CD14-positive monocyte (primary cell): ENCODE results near the gene GPR33. TPM values are rescaled to one million over a fixed set of nuclear protein-coding genes. Genes with fewer than 3 reads are reported as not detected.
A peak's percentile ranks its signal among the peaks of the same experiment; 100 is the strongest.

ENCODE experiments used
- DNase-seq, 3 donors: peaks; one replicate each; pipeline ENCODE4 v3.0.0-alpha.2; 2011 to 2022
- H2AFZ ChIP-seq: 2 replicates; pipeline ENCODE4 v1.6.0; 2012; ENCODE audit warnings: mild to moderate bottlenecking, low read depth, low read length, inconsistent platforms; ENCODE audit not compliant: insufficient read depth, poor library complexity, severe bottlenecking
- H3K27ac ChIP-seq, 2 donors: 1 replicate in 1 of 2; 2 replicates in 1 of 2; pipeline ENCODE4 v1.5.1; 2012 to 2013; ENCODE audit warnings: low read length in 2 of 2, control low read depth in 1 of 2, inconsistent platforms in 1 of 2, low read depth in 1 of 2, mild to moderate bottlenecking in 1 of 2
- H3K27me3 ChIP-seq, 2 donors: one replicate each; pipeline versions ENCODE4 v1.6.0 to v1.6.1; 2011 to 2013; ENCODE audit warnings: low read length in 2 of 2; ENCODE audit not compliant: control insufficient read depth in 2 of 2, insufficient read depth in 2 of 2
- H3K36me3 ChIP-seq, 2 donors: replicated peaks in 1 of 2; 1 replicate in 1 of 2; 2 replicates in 1 of 2; pipeline versions ENCODE4 v1.5.1 to v1.6.1; 2012 to 2013; ENCODE audit warnings: low read length in 2 of 2, control low read depth in 1 of 2, inconsistent platforms in 1 of 2, mild to moderate bottlenecking in 1 of 2; ENCODE audit not compliant: insufficient read depth in 2 of 2, control insufficient read depth in 1 of 2
- H3K4me1 ChIP-seq, 2 donors: 1 replicate in 1 of 2; 2 replicates in 1 of 2; pipeline versions ENCODE4 v1.5.1 to v1.6.1; 2012 to 2013; ENCODE audit warnings: low read length in 2 of 2, control low read depth in 1 of 2, inconsistent platforms in 1 of 2, mild to moderate bottlenecking in 1 of 2, moderate library complexity in 1 of 2; ENCODE audit not compliant: insufficient read depth in 2 of 2, control insufficient read depth in 1 of 2
- H3K4me2 ChIP-seq: replicated peaks from 2 replicates; pipeline ENCODE3; 2012; ENCODE audit warnings: low read length, moderate library complexity, mild to moderate bottlenecking; ENCODE audit not compliant: poor library complexity, severe bottlenecking; ENCODE audit errors: extremely low read depth
- H3K4me3 ChIP-seq, 3 experiments: fragments of 200-600 bp in 1 of 3; sonication (generic) in 1 of 3; replicated peaks in 1 of 3; 1 replicate in 2 of 3; 2 replicates in 1 of 3; pipeline ENCODE4 v1.5.1; 2011 to 2013; ENCODE audit warnings: low read length in 3 of 3, mild to moderate bottlenecking in 3 of 3, control low read depth in 2 of 3, low read depth in 2 of 3, inconsistent platforms in 1 of 3, moderate library complexity in 1 of 3
- H3K79me2 ChIP-seq: 2 replicates; pipeline ENCODE4 v1.6.0; 2012; ENCODE audit warnings: mild to moderate bottlenecking, control low read depth, inconsistent platforms, low read length, moderate library complexity; ENCODE audit not compliant: insufficient read depth
- H3K9ac ChIP-seq: 2 replicates; pipeline ENCODE4 v1.6.0; 2017; ENCODE audit warnings: low read length, mild to moderate bottlenecking; ENCODE audit not compliant: insufficient read depth, poor library complexity, severe bottlenecking
- H3K9me3 ChIP-seq, 2 donors: replicated peaks in 1 of 2; 1 replicate in 1 of 2; 2 replicates in 1 of 2; pipeline versions ENCODE4 v1.5.1 to v1.6.1; 2012 to 2013; ENCODE audit warnings: low read length in 2 of 2, control low read depth in 1 of 2; ENCODE audit not compliant: control insufficient read depth in 1 of 2, insufficient read depth in 1 of 2
- H4K20me1 ChIP-seq: 2 replicates; pipeline ENCODE4 v1.6.0; 2012; ENCODE audit warnings: mild to moderate bottlenecking, low read length, control low read depth, moderate library complexity; ENCODE audit not compliant: insufficient read depth
- H3K27ac Mint-ChIP-seq, 7 donors: one replicate each; pipeline ENCODE4 v1.8.0; 2020; ENCODE audit warnings: mild to moderate bottlenecking in 7 of 7, mixed read lengths in 7 of 7, moderate library complexity in 6 of 7, inconsistent platforms in 2 of 7
- H3K27me3 Mint-ChIP-seq, 3 donors: one replicate each; pipeline ENCODE4 v1.8.0; 2021 to 2022; ENCODE audit warnings: low read depth in 3 of 3, mild to moderate bottlenecking in 3 of 3, mixed read lengths in 3 of 3, moderate library complexity in 3 of 3, inconsistent platforms in 1 of 3
- H3K36me3 Mint-ChIP-seq, 2 donors: one replicate each; pipeline ENCODE4 v1.8.0; 2020; ENCODE audit warnings: mixed read lengths in 2 of 2, inconsistent platforms in 1 of 2, mild to moderate bottlenecking in 1 of 2
- H3K4me1 Mint-ChIP-seq: one replicate; pipeline ENCODE4 v1.8.0; 2020; ENCODE audit warnings: mild to moderate bottlenecking, mixed read lengths
- H3K4me3 Mint-ChIP-seq, 2 donors: one replicate each; pipeline ENCODE4 v1.8.0; 2020; ENCODE audit warnings: mild to moderate bottlenecking in 2 of 2, mixed read lengths in 2 of 2, moderate library complexity in 1 of 2
- H3K9me3 Mint-ChIP-seq, 7 donors: one replicate each; pipeline ENCODE4 v1.8.0; 2020 to 2022; ENCODE audit warnings: mixed read lengths in 7 of 7, mild to moderate bottlenecking in 6 of 7, moderate library complexity in 6 of 7, inconsistent platforms in 2 of 7
- CTCF ChIP-seq: fragments of 200-600 bp; IDR thresholded peaks from one replicate; pipeline ENCODE4 v1.8.0; 2022; ENCODE audit warnings: antibody characterized with exemption, mild to moderate bottlenecking
- WGBS: methylation state at CpG from one replicate; pipeline ENCODE4 v1.1.5; 2013; ENCODE audit warnings: missing lambda C conversion rate; ENCODE audit not compliant: insufficient coverage; 5-methylcytosine and 5-hydroxymethylcytosine counted together
- intact Hi-C, 2 donors: fragments of 100-400 bp; cut with micrococcal nuclease; formaldehyde crosslinking; loops; one replicate each; pipeline versions ENCODE4 v1.15.0 to v1.15.1; 2023
- polyA minus RNA-seq: library from RNA; depleted of rRNA, polyadenylated mRNA; stranded (reverse); fragments of >200 nt; gene quantifications from 2 replicates; pipeline ENCODE4 v1.2.3, GENCODE V29; 2012
- polyA plus RNA-seq, 3 donors: library from polyadenylated mRNA; depleted of rRNA in 1 of 3; unstranded in 2 of 3; stranded (reverse) in 1 of 3; fragments of 300-500 nt in 2 of 3; fragments of >200 nt in 1 of 3; fragmentation: Illumina TruSeq in 2 of 3; gene quantifications; 1 replicate in 2 of 3; 2 replicates in 1 of 3; pipeline ENCODE4 v1.2.3, GENCODE V29; 2012 to 2021
- total RNA-seq, 12 experiments: library from RNA in 1 of 12; stranded (reverse) in 1 of 12; fragments of 120-200 nt in 1 of 12; gene quantifications; one replicate each; pipeline ENCODE4 v1.2.4 and lab custom pipeline; 2013 to 2026; ENCODE audit warnings: mixed read lengths in 6 of 12, inconsistent platforms in 1 of 12

The GPR33 gene
- total RNA-seq (2013), result 0.21 TPM
- polyA plus RNA-seq (under 1 TPM; 0.15 to 0.53 (median 0.28) TPM), polyA minus RNA-seq (0.56 TPM in 1 of 2 replicates, not detected in the other), total RNA-seq (lab: John Stamatoyannopoulos, UW) (0 to 0.58 (median 0.12) reads per million in 11 experiments)

GRCh38 chr14:31487886-31488285 is at the start of gene GPR33:
Gene GPR33, minus strand, starts transcription at chr14:31488039. Its CDS starts 4,074 bp downstream, at chr14:31483965.
- no peaks in the 10 kb centered on the region for H4K20me1 ChIP-seq
- H3K27me3 Mint-ChIP-seq, result peaks cover 4 to 16% (median 15%) of the 10 kb centered on the region in 3 donors
- peak within 1 kb of the TSS; percentile 17 for H3K4me2 ChIP-seq
- peaks cover 58 to 71% of the 10 kb centered on the region in 2 donors for H3K4me1 ChIP-seq
- H3K27ac ChIP-seq, result peak within 1 kb of the TSS; percentile 75 to 78
- no peak within 1 kb of the TSS for H2AFZ ChIP-seq
- H3K9me3 ChIP-seq, result no peaks in the 10 kb centered on the region
- H3K4me1 Mint-ChIP-seq, result peaks cover 59% of the 10 kb centered on the region
- no peaks in the 10 kb centered on the region for H3K36me3 ChIP-seq
- H3K9ac ChIP-seq, result no peak within 1 kb of the TSS
- H3K79me2 ChIP-seq, result no peaks in the 10 kb centered on the region
- DNase-seq, result peak; percentile 58 to 80 (median 71)
- peak within 1 kb of the TSS; percentile 83 to 94 (median 91) for H3K27ac Mint-ChIP-seq
- peak within 1 kb of the TSS in 1 of 2 donors; percentile 65 for H3K4me3 Mint-ChIP-seq
- TF ChIP-seq CTCF, result no peak
- H3K27me3 ChIP-seq, result peaks cover 0 to 6% of the 10 kb centered on the region in 2 donors
- H3K36me3 Mint-ChIP-seq, result peaks cover 3 to 10% of the 10 kb centered on the region in 2 donors
- no peak within 1 kb of the TSS for H3K4me3 ChIP-seq
- peaks cover 0 to 7% (median 2%) of the 10 kb centered on the region in 7 donors for H3K9me3 Mint-ChIP-seq
- WGBS, result 0% methylated on average over 1 of the region's 1 CpG
- intact Hi-C loops, result no loop called here

DNA sequence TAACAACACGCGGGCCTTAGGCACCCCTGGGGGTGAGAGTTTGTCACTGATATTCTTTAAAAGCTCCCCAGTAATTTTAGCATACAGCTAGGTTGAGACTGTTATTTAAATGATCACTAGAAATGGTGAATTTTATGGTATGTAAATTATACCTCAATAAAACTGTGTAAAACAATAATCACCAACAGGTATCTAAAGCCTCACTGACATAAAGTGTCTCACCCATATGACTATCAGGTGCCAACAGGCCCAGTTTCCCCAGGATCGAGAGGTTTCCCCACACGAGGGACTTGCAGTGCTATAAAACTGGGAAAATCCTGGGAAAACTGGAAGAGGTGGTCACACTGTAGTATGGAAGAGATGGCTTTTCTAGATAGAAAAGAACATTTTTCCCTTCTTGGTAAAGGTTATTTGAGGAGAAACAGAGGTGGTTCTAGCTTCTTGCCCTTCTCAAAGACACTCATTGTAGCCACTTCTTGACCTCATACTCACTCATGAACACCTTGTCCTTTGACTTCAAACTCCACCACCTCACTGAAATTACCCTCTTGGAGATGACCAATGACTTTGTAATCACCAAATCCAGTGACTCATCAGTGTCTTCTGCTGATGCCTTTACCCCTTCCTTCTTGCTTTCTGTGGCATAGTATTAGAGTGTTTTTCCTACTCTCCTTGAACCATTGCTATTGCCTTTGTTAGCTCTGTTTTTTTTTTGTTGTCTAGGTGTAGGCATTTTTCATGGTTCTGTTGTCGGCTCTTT is 48.5 kb upstream of the GPR33 start:
- H3K4me3 Mint-ChIP-seq, result no peak overlapping the region

More for the DNA sequence above, 48.5 kb upstream of the GPR33 start:
- Histone ChIP-seq H3K9me3 (no peaks in the 10 kb centered on the region), H3K4me3 (no peak overlapping the region), H3K4me2 (no peak overlapping the region), H2AFZ (no peak overlapping the region), H3K36me3 (no peaks in the 10 kb centered on the region), H3K4me1 (no peaks in the 10 kb centered on the region), H3K27me3 (no peaks in the 10 kb centered on the region), H3K9ac (no peak overlapping the region), H3K27ac (no peak overlapping the region), H3K79me2 (no peaks in the 10 kb centered on the region), H4K20me1 (no peaks in the 10 kb centered on the region)
- no CpG with 5 or more reads among the region's 5 CpGs for WGBS
- Mint-ChIP-seq H3K27me3 (peaks cover 0 to 12% (median 11%) of the 10 kb centered on the region in 3 donors), H3K27ac (peak overlapping the region in 1 of 7 donors; percentile 82), H3K4me1 (no peaks in the 10 kb centered on the region), H3K9me3 (peaks cover 0 to 2% (median 0%) of the 10 kb centered on the region in 7 donors), H3K36me3 (no peaks in the 10 kb centered on the region)
- no peak for TF ChIP-seq CTCF
- peak in 1 of 3 donors; percentile 5 for DNase-seq
- intact Hi-C loops, result no loop called here
